DOHH2 (cell line): ENCODE results near the gene RRP8.

Experiments
- H3F3A ChIP-seq: fragments of 200-600 bp; sonication (generic), shearing (Covaris generic); 2 replicates; pipeline ENCODE4 v1.6.0; 2016; ENCODE audit warnings: antibody characterized with exemption, mild to moderate bottlenecking; ENCODE audit not compliant: control insufficient read depth, insufficient read depth
- H3K27ac ChIP-seq: fragments of 200-600 bp; sonication (generic); 2 replicates; pipeline ENCODE4 v1.5.1; 2014; ENCODE audit warnings: low read depth, mild to moderate bottlenecking, low read length, moderate library complexity
- H3K27me3 ChIP-seq: fragments of 200-600 bp; sonication (generic); 2 replicates; pipeline ENCODE4 v1.6.1; 2014; ENCODE audit warnings: mild to moderate bottlenecking, low read length, mixed read lengths; ENCODE audit not compliant: control insufficient read depth
- H3K36me3 ChIP-seq: fragments of 200-600 bp; sonication (generic); 2 replicates; pipeline ENCODE4 v1.6.1; 2014; ENCODE audit warnings: mild to moderate bottlenecking, low read length, moderate library complexity, mixed read lengths; ENCODE audit not compliant: control insufficient read depth
- H3K4me1 ChIP-seq: fragments of 200-600 bp; sonication (generic); 2 replicates; pipeline ENCODE4 v1.6.1; 2014; ENCODE audit warnings: mild to moderate bottlenecking, low read length, mixed read lengths; ENCODE audit not compliant: control insufficient read depth
- H3K4me2 ChIP-seq: fragments of 200-600 bp; sonication (generic); 2 replicates; pipeline ENCODE4 v1.6.0; 2014; ENCODE audit warnings: mild to moderate bottlenecking, low read length, moderate library complexity
- H3K4me3 ChIP-seq: fragments of 200-600 bp; sonication (generic); 2 replicates; pipeline ENCODE4 v1.5.1; 2014; ENCODE audit warnings: mild to moderate bottlenecking, low read length, mixed read lengths
- H3K79me2 ChIP-seq: fragments of 200-600 bp; sonication (generic); 2 replicates; pipeline ENCODE4 v1.6.1; 2014; ENCODE audit warnings: mild to moderate bottlenecking, low read length, mixed read lengths; ENCODE audit not compliant: control insufficient read depth
- H3K9me2 ChIP-seq: fragments of 200-600 bp; sonication (generic); replicated peaks from 2 replicates; pipeline ENCODE4 v1.6.1; 2014; ENCODE audit warnings: mild to moderate bottlenecking, low read length, mixed read lengths; ENCODE audit not compliant: control insufficient read depth
- H3K9me3 ChIP-seq: fragments of 200-600 bp; sonication (generic); 2 replicates; pipeline ENCODE4 v1.6.1; 2014; ENCODE audit warnings: antibody characterized with exemption, low read length, mixed read lengths; ENCODE audit not compliant: control insufficient read depth, insufficient read depth
- H4K20me1 ChIP-seq: fragments of 200-600 bp; sonication (generic); 2 replicates; pipeline ENCODE4 v1.6.0; 2014; ENCODE audit warnings: low read depth, mild to moderate bottlenecking, antibody characterized with exemption, low read length, moderate library complexity; ENCODE audit not compliant: control insufficient read depth, insufficient read depth
- EZH2phosphoT487 ChIP-seq: fragments of 200-600 bp; sonication (generic); IDR thresholded peaks from 2 replicates; pipeline ENCODE4 v1.6.1; 2017; ENCODE audit warnings: borderline replicate concordance, mild to moderate bottlenecking, antibody characterized with exemption, low read length, moderate library complexity, mixed read lengths
- TF ChIP-seq, protein P1 (sequence below): fragments of 200-600 bp; sonication (generic); IDR thresholded peaks from one replicate; pipeline ENCODE4 v1.5.1; 2014; ENCODE audit warnings: antibody characterized with exemption, mild to moderate bottlenecking, low read depth, low read length; ENCODE audit not compliant: poor library complexity, severe bottlenecking

Gene RRP8

DNA sequence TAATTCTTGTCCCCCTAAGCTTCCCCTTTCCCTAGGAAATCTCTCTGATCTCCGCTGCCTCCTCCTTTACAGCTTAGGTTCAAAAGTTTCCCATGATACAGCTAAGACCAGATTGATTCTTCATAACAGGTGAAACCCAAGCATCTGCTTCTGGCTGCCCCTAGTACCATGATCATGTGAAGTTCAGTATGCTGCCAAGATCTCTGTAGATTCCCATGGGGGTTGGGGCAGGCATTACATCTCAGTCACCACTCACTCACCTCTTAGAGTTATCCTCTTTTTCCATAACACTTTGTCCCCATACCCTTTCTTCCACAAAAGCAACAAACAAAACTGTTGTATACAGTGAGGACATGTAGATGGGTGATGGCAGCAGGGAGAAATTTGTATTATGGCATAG is 44.0 kb downstream of the RRP8 start:
- H3K4me3 ChIP-seq = no peak overlapping the region
- no peaks in the 10 kb centered on the region for H3K9me2 ChIP-seq
- no peaks in the 10 kb centered on the region for H3K4me1 ChIP-seq
- H3F3A ChIP-seq = no peaks in the 10 kb centered on the region
- no peaks in the 10 kb centered on the region for H3K79me2 ChIP-seq
- no peak overlapping the region for H3K4me2 ChIP-seq
- H3K27ac ChIP-seq = no peak overlapping the region
- H3K27me3 ChIP-seq = no peaks in the 10 kb centered on the region
- no peaks in the 10 kb centered on the region for H3K9me3 ChIP-seq
- no peaks in the 10 kb centered on the region for H3K36me3 ChIP-seq
- TF ChIP-seq EZH2phosphoT487 = no peak
- TF ChIP-seq, protein P1, sequence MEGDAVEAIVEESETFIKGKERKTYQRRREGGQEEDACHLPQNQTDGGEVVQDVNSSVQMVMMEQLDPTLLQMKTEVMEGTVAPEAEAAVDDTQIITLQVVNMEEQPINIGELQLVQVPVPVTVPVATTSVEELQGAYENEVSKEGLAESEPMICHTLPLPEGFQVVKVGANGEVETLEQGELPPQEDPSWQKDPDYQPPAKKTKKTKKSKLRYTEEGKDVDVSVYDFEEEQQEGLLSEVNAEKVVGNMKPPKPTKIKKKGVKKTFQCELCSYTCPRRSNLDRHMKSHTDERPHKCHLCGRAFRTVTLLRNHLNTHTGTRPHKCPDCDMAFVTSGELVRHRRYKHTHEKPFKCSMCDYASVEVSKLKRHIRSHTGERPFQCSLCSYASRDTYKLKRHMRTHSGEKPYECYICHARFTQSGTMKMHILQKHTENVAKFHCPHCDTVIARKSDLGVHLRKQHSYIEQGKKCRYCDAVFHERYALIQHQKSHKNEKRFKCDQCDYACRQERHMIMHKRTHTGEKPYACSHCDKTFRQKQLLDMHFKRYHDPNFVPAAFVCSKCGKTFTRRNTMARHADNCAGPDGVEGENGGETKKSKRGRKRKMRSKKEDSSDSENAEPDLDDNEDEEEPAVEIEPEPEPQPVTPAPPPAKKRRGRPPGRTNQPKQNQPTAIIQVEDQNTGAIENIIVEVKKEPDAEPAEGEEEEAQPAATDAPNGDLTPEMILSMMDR = no peak
- H4K20me1 ChIP-seq = no peaks in the 10 kb centered on the region

DNA sequence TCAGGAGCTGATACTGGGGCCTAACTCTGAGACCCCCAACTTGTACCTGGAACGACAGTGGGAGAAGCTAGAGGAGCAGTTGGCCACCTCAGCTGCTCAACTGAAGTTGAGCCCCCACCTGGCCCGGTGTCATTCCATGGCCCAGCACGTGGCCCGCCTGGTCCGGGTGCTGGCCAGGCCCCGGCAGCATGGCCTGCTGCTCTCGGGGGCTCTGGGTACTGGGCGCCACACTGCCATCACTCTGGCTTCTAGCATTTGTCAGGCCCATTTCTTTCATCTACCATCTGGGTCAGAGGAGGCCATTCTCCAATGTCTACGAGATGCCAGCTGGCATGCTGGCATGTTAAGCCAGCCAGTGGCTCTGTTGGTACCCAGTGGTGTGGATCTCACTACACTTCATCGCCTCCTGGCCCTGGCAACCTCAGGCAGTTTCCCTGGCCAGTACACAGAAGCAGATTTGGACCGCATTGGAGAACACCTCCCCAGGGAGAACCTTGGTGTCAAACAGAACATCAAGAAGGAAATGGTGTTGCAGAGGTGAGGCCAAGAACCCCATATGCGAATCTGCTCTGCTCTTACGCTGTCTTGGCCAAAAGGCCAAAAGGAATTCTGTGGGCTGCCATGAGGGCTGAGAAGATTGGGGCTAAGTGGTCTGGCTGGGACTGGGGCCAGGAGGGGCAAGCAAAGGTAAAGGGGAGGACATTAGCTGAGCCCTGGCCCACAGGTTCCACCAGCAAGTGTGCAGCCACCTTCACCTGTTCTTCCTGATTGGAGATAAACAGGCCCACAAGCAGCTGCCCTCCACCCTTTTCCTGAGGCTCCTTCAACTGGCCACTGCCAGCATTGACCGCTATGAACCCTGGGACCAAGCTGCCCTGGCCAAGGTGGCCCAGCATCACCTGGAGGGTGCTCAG is 45.4 kb downstream of the RRP8 start:
- Histone ChIP-seq H3K27ac (no peak overlapping the region), H3K4me2 (no peak overlapping the region), H4K20me1 (no peaks in the 10 kb centered on the region), H3K9me2 (no peaks in the 10 kb centered on the region), H3F3A (no peaks in the 10 kb centered on the region), H3K4me1 (no peaks in the 10 kb centered on the region), H3K4me3 (no peak overlapping the region), H3K79me2 (no peaks in the 10 kb centered on the region), H3K27me3 (no peaks in the 10 kb centered on the region), H3K36me3 (no peaks in the 10 kb centered on the region), H3K9me3 (no peaks in the 10 kb centered on the region)
- TF ChIP-seq, protein P1 = no peak
- TF ChIP-seq EZH2phosphoT487 = no peak

DNA sequence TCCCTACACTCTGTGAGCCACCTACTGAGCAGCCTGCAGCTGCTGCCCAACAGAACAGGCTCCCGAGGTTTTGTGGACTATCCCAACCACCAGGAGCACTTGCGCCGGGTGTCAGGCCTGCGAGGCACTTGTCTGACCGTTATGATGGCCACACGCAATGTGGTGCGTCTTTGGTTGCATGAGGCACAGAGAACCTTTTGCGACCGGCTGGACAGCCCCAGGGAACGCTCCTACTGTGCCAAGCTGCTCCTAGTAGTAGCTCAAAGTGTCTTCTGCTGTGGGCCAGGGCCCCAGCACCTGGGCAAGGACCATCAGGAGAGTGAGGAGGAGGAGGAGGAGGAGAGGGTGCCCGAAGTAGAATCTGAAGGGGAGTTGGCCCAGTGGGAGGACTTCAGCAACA is 46.4 kb downstream of the RRP8 start:
- H3K27me3 ChIP-seq = no peaks in the 10 kb centered on the region
- H3F3A ChIP-seq = no peaks in the 10 kb centered on the region
- no peaks in the 10 kb centered on the region for H3K9me3 ChIP-seq
- no peak overlapping the region for H3K4me3 ChIP-seq
- no peaks in the 10 kb centered on the region for H3K36me3 ChIP-seq
- H3K4me1 ChIP-seq = no peaks in the 10 kb centered on the region
- TF ChIP-seq EZH2phosphoT487 = no peak
- no peaks in the 10 kb centered on the region for H4K20me1 ChIP-seq
- no peaks in the 10 kb centered on the region for H3K79me2 ChIP-seq
- H3K27ac ChIP-seq = no peak overlapping the region
- no peaks in the 10 kb centered on the region for H3K9me2 ChIP-seq
- H3K4me2 ChIP-seq = no peak overlapping the region
